Measurements from ENCODE around the gene PRPF6.
"Not testable (repeated sequence)": the region's sequence is repeated elsewhere in the genome, so short reads cannot be mapped to it uniquely, and the experiment has no call there.

PRPF6 gene

GRCh38 chr20:63959699-63960075 lies 21.2 kb upstream of the PRPF6 start:
- no peak for DNase-seq

- not testable (repeated sequence) for DNase-seq
Measured at GRCh38 chr20:63960654-63961621, 20.0 kb upstream of the PRPF6 start.

- no peak for DNase-seq
Measured at GRCh38 chr20:63961664-63962425, 19.1 kb upstream of the PRPF6 start.

- DNase-seq: no peak
Measured at GRCh38 chr20:63962426-63963347, 18.2 kb upstream of the PRPF6 start.

- no peak for DNase-seq
Measured at GRCh38 chr20:63963348-63963741, 17.6 kb upstream of the PRPF6 start.

- DNase-seq: no peak
Measured at GRCh38 chr20:63963784-63964301, 17.1 kb upstream of the PRPF6 start.

- no peak for DNase-seq
Measured at GRCh38 chr20:63964412-63964811, 16.5 kb upstream of the PRPF6 start.

GRCh38 chr20:63966172-63966943 lies 14.6 kb upstream of the PRPF6 start:
- no peak for DNase-seq

GRCh38 chr20:63966944-63967322 lies 14.0 kb upstream of the PRPF6 start:
- DNase-seq: no peak

GRCh38 chr20:63967330-63968135 lies 13.4 kb upstream of the PRPF6 start:
- no peak for DNase-seq

GRCh38 chr20:63968136-63968927 lies 12.6 kb upstream of the PRPF6 start:
- peak in 7 of 56 donors; percentile 14 to 58 (median 32) for DNase-seq

- DNase-seq: peak in 5 of 56 donors; percentile 24 to 49 (median 28)
Measured at GRCh38 chr20:63968928-63969760, 11.8 kb upstream of the PRPF6 start.

GRCh38 chr20:63969838-63970713 lies 10.9 kb upstream of the PRPF6 start, which contains the start of gene ZNF512B:
ZNF512B (minus strand) TSS chr20:63969930; CDS start chr20:63967950, 1,980 bp downstream.
- peak in 29 of 56 donors; percentile 13 to 75 (median 36) for DNase-seq

GRCh38 chr20:63970714-63971431 lies 10.1 kb upstream of the PRPF6 start:
- DNase-seq: no peak

- not testable (repeated sequence) for DNase-seq
Measured at GRCh38 chr20:63971960-63972311, 9.0 kb upstream of the PRPF6 start.

Measured in nucleus accumbens (tissue), 56 donors.